Ishikawa (cell line): ENCODE measurements around the gene STIM1.

Source experiments
- EP300 ChIP-seq: IDR thresholded peaks from 2 replicates; pipeline ENCODE4 v1.6.1; 2012; ENCODE audit warnings: borderline replicate concordance
- MAX ChIP-seq: IDR thresholded peaks from 2 replicates; pipeline ENCODE4 v1.6.1; 2012
- TAF1 ChIP-seq: IDR thresholded peaks from 2 replicates; pipeline ENCODE4 v1.6.1; 2012; ENCODE audit warnings: low read depth, mild to moderate bottlenecking

DNA sequence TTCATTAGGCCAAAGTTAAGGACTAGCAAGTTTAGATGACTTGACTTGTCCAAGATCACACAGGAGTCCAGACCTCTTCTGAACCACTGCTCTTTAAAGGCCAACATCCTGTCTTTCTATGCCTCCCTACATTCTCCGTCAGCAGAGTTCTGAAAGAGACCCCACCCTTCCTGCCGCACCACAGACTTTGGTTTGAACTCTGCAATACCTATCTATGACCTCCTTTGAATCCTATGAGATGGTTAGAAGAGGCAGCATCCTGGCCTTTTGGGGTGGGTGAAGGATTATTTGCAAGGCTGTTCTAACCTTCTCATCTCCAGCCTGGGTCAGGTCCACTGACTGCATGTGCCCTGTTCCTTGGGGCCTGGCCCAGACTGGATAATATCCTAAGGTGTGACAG is 234.8 kb downstream of the STIM1 start:
- TF ChIP-seq EP300 = no peak
- no peak for TF ChIP-seq MAX
- TF ChIP-seq TAF1 = no peak
